Measurements from ENCODE around the gene HOXA7.

HOXA7 gene

GRCh38 chr7:27134392-27134791 lies 22.1 kb downstream of the HOXA7 start:
- peak; percentile 37 for DNase-seq (ENCODE audit: low read depth, low spot score)

- no peak for DNase-seq (ENCODE audit: low read depth, low spot score)
Observed at GRCh38 chr7:27133409-27134231, 22.9 kb downstream of the HOXA7 start.

GRCh38 chr7:27132978-27133377 lies 23.5 kb downstream of the HOXA7 start:
- no peak for DNase-seq (ENCODE audit: low read depth, low spot score)

- no peak for DNase-seq (ENCODE audit: low read depth, low spot score)
Observed at GRCh38 chr7:27132214-27132613, 24.3 kb downstream of the HOXA7 start.

- DNase-seq (ENCODE audit: low read depth, low spot score): no peak
Observed at GRCh38 chr7:27131390-27131819, 25.1 kb downstream of the HOXA7 start.

GRCh38 chr7:27130540-27131389 lies 25.7 kb downstream of the HOXA7 start, which contains the start of gene HOXA4:
Gene HOXA4 (minus strand): TSS chr7:27130757. CDS start chr7:27130733, 24 bp downstream.
- peak; percentile 52 for DNase-seq (ENCODE audit: low read depth, low spot score)

GRCh38 chr7:27129729-27130539 lies 26.5 kb downstream of the HOXA7 start:
- no peak for DNase-seq (ENCODE audit: low read depth, low spot score)

GRCh38 chr7:27128776-27129728 lies 27.4 kb downstream of the HOXA7 start:
- no peak for DNase-seq (ENCODE audit: low read depth, low spot score)

GRCh38 chr7:27128034-27128433 lies 28.4 kb downstream of the HOXA7 start:
- no peak for DNase-seq (ENCODE audit: low read depth, low spot score)

GRCh38 chr7:27126596-27127327 lies 29.7 kb downstream of the HOXA7 start:
- no peak for DNase-seq (ENCODE audit: low read depth, low spot score)

- no peak for DNase-seq (ENCODE audit: low read depth, low spot score)
Observed at GRCh38 chr7:27125986-27126394, 30.5 kb downstream of the HOXA7 start.

GRCh38 chr7:27124902-27125689 lies 31.4 kb downstream of the HOXA7 start:
- no peak for DNase-seq (ENCODE audit: low read depth, low spot score)

- peak; percentile 64 for DNase-seq (ENCODE audit: low read depth, low spot score)
Observed at GRCh38 chr7:27124096-27124901, 32.2 kb downstream of the HOXA7 start.

GRCh38 chr7:27123477-27124053 lies 32.9 kb downstream of the HOXA7 start:
- no peak for DNase-seq (ENCODE audit: low read depth, low spot score)

GRCh38 chr7:27123007-27123476 lies 33.4 kb downstream of the HOXA7 start:
- no peak for DNase-seq (ENCODE audit: low read depth, low spot score)

GRCh38 chr7:27122077-27122910 lies 34.2 kb downstream of the HOXA7 start:
- no peak for DNase-seq (ENCODE audit: low read depth, low spot score)

GRCh38 chr7:27121684-27122076 lies 34.8 kb downstream of the HOXA7 start:
- DNase-seq (ENCODE audit: low read depth, low spot score): no peak
